IPS DF 4.7 (cell line): Measurements from ENCODE around the gene PPP2R3B.

Experiments
- DNase-seq: peaks from one replicate; pipeline ENCODE4 v3.0.0-alpha.2; 2013; ENCODE audit warnings: low spot score; ENCODE audit errors: extremely low read depth

PPP2R3B gene

DNA sequence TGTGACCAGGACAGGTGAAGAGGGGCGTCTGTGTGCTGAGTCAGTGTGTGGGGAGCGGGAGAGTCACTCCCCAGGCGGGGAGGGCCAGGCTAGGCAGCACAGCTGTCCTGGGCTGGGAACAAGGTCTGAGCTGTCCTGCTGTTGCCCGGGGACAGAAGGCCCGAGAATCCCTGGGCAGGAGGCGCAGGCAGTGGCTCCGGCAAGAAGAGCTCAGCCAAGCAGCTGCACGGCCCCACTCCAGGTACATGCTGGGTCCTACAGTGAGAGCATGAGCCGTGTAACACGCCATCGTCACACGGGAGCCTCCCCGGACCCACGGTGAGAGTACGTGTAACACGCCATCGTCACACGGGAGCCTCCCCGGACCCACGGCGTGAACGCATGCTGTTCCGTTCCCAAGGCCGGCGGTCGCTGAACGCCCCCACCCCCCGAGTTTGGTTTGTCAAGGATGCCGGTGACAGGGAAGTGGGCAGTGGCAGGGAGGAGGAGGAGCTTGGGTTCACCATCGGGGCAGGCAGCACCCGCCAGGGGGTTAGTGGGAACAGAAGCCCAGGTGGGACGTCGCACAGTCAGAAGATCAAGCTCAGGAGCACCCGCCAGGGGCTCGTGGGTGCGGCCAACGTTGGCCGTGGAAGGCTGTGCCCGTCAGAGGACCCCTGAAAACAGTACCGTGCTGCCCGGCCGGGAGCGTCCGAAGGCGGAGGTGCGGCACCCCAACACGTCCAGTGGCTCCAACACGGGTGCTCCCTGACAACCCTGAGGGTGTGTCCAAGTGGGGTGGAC lies 15.6 kb downstream of the PPP2R3B start:
- no peak for DNase-seq

DNA sequence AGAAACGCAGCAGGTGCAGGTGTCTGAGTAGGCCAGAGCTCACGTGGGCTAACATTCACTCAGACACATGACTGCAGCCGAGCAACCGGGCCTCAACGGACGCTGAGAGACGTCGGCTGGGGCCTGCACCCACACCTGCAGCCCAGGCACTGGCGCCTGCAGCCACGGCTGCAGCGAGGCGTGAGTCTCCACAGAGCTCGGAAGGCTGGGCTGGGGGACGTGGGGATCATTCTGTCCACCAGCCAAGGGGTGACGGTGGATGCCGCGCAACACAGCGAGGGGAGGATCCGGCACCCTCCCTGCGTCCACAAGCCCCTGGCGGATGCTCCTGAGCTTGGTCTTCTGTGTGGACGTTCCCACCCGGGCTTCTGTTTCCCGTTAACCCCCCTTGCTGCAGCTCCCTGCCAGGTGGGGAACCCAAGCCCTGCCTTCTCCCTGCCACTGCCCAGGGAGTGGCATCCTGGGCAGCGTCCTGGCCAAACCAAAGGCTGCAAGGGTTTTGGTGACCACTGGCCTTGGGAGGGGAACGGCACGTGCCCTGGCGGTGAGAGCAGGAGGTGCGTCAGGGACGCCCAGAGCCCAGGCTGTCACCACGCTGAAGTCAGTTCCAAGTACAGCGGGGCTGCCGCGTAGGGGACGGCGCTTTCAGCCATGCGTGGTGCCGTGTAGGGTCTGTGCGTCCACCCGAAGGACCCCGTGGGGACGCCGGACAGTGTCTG lies 16.3 kb downstream of the PPP2R3B start:
- DNase-seq = no peak

GRCh38 chrX:369563-370101 lies 17.1 kb downstream of the PPP2R3B start:
- no peak for DNase-seq

DNA sequence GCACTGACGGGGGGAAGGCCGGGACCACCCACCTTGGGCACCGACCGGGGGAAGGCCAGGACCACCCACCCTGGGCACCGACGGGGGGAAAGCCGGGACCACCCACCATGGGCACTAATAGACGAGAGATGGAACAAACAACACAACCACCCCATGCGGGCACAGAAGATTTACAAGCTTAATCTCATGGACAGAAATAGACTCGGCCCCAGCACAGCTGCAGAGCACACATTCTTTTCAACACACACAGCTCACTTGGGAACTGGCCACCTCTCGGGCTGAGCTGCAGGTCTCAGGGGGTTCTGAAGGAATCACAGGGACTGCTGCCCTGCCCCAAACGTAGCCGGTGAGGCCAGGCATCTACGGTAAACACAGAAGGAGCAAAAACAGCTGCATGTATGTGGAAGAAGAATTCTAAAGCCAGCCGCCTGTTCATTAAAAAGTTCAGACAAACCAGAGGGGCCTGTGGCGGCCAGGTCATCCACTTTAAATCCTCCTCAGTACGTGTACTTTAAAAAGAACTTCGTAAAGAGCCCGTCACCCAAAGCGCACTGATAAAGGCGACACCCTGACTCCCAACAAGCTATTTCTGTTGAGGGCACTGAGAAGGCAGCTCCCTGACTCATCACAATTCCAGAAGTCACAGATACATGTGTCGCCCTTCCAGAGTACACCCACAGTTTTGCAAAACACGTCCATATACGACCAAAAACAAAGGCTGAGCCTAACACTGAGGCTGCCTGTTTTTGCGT lies 17.7 kb downstream of the PPP2R3B start:
- DNase-seq = no peak

- no peak for DNase-seq
Measured at GRCh38 chrX:367866-368265, 18.8 kb downstream of the PPP2R3B start.

DNA sequence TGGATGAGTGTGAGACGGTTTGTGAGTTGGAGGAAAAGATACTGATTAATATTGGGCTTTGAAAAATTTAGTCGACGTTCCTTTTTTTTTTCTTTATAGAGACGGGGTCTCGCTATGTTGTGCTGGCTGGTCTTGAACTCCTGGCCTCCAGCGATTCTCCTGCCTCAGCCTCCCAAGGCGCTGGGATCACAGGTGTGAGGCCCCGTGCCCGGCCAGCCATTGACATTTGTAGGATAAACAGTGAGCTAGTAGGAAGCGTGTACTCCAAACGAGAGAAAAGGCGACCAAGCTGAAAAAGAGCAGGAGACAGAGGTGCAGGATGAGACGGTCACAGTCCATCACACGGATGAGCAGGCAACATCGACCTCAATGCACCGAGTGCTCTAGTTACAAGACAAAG lies 19.4 kb downstream of the PPP2R3B start:
- DNase-seq = no peak

DNA sequence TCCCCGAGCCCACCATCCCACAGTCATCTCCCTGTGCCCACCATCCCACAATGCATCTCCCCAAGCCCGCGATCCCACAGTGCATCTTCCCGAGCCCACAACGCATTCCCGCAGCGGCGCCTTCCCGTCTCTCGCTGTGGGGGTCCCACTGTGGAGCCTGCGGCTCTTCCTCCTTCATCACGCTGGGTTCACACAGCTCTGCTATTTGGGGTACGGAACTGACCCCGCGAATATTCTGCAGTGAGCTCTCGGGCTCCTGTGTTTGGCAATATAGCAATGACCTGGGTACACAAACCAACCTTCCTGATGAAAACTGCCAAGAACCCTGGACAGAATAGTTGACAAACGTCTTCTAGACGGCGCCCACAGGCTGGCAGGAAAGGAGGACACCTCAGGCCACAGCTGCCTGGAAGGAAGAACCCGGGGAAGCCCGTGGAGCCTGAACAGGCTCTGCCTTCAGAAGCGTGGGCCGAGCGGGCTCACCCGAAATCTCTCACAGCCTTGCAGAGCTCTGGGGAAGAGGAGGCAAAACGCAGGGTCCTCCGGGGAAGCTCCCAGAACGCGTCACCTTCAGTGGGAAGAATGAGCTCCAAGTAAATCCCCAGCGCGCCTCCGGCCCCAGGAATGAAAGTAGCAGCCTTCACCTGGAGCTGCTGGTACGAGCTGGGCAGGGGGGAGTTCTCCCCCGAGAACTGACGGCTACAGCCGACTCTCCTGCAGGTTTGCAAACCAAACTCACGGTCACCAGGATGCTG lies 22.9 kb downstream of the PPP2R3B start:
- no peak for DNase-seq

- no peak for DNase-seq
Measured at GRCh38 chrX:362937-363620, 23.6 kb downstream of the PPP2R3B start.

- no peak for DNase-seq
Measured at GRCh38 chrX:362351-362750, 24.4 kb downstream of the PPP2R3B start.

DNA sequence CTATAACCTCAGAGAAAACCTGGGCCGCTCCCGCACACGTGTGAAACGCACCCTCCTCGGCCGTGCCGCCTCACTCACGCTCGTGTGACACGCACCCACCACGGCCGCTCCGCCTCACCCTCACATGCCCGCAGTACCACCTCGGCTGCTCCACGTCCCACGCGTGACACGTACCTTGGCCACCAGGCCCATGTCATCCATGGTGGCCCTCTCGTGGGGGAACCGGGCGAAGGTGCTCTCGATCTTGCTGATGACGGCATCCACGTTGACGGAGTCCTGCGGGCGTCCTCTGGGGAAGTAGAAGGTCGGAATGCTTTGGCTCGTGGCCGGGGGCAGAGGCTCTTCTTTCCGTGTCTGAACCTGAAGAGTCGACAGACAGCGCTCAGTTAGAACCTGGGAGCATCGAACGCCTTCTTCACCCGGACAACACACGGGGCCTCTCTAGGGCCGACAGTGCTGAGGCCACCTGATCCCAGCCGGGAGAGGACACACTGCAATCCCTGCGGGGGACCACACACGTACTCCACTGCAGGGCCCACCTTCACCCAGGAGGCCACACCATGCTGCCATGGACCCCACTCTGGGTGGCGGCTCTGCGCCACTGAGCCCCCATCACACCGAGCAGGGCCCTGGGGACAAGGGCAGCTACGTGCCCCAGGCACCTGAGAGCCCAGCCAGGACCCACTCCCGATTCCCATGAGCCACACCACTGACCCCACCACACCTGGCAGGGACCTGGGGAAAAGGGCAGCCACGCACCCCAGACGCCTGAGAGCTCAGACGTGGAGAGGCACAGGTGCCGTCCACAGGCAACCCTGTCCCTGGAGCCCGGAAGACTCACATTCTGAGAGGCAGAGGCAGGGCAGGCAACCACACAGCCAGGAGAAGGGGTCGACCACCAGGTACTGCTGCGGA lies 25.2 kb downstream of the PPP2R3B start:
- no peak for DNase-seq

DNA sequence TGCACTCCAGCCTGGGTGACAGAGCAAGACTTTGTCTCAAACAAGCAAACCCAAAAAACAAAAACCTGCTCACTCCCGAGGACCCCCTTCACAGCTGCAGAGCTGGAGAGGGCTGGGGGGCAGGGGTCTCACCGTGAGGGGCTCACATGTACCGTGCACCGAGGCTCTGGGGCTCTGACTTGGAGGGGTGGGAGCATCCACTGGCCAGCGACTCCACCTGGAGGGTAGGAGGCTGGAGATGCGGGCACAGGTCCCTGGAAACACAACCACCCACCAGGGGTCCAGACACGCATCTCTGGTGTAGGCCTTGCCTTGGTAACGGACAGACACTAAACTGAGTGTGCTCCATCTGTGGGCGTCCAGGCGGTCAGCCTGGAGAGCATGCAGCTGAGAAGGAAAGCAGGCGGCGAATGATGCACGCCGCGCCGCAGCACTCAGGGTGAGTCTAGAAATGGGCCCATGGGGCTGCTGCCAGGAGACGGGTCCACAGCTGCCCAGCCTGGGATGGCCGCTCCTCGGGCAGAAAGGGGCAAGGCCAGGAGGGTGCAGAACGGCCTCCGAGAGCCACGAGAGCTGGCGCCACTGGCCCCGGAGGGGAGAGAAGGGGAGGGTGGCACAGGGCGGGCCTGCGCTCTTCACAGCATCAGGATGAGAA lies 26.1 kb downstream of the PPP2R3B start:
- no peak for DNase-seq

GRCh38 chrX:358651-359143 lies 28.0 kb downstream of the PPP2R3B start:
- DNase-seq = no peak

- DNase-seq = no peak
Measured at GRCh38 chrX:357693-358471, 28.8 kb downstream of the PPP2R3B start.

DNA sequence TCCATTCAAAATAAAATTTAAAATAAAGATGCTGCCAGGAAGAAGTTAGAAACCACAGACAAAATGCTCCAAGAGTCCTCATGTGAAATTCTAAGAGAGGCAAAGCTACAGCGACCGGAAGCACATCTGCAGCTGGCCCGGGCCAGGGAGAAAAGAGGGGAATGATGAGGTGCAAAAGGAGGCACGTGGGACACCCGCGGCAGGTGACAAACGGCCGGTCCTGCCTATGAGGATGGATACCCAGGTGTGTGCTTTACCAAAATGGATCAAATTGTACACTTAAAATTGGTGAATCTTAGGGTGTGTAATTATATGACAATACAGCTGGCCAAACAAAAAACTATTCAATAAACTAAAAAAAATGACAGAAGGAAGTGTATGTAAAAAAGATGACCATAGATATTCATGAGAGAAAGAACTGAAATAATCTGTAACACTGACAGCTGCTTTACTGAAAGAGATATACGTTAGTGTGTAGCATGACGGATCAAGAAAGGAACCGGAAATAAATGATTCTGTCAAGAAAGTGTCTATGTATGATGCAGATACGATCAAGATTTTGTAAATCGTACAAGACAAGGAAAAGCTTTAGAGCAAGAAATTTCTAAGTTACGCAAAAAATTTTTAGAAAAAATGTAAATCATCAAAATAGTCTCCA lies 29.5 kb downstream of the PPP2R3B start:
- no peak for DNase-seq

DNA sequence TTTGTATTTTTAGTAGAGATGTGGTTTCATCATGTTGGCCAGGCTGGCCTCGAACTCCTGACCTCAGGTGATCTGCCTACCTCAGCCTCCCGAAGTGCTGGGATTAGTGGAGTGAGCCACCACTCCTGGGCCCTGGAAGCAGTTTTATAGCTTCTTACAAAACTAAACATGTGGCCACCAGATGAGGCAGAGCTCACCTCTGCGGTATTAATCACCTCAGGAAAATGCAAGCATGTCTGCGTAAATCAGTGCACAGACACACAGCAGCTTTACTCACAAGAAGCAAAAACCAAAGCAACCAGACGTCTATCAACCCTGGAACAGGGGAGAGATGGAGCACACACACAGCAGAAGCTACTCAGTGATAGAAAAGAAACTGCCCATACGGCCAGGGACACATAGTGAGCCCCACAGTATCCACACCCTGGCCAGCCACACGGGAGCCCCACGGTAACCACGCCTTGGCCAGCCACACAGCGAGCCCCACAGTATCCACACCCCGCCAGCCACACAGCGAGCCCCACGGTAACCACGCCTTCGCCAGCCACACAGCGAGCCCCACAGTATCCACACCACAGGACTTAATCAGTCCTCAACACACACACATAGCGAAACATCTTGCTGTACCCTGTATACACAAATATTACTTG lies 30.2 kb downstream of the PPP2R3B start:
- DNase-seq = no peak

GRCh38 chrX:355329-356050 lies 31.2 kb downstream of the PPP2R3B start:
- DNase-seq = no peak
